ENCODE measurements around the gene CCDC120. TPM values are rescaled to one million over a fixed set of nuclear protein-coding genes. Genes with fewer than 3 reads are reported as not detected.
A peak's percentile ranks its signal among the peaks of the same experiment; 100 is the strongest.

CCDC120 gene
- total and polyA plus RNA-seq, 2 experiments from 2014 or later: 0.22 to 0.94 TPM

DNA sequence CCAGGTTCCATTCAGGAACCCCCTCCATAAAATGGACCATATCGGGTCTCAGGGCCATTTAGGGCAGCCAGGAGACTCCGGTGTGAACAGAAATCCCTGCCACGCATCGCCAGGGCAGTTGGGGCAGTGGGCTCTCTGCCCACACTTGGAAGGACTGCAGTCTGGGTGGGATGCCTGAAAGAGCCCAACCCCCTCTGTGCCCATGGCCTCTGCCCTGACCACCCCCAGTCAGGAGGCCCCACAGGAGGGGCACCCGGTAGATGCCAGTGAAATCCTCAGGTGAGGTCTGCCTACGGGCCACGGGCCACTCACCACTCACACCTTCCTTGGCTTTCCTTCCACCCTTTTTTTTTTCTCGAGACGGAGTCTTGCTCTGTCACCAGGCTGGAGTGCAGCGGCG, 10.2 kb downstream of the CCDC120 start:
- in situ Hi-C loops (cut with MboI): no loop called here
- TF ChIP-seq EZH2phosphoT487 (IDR thresholded peaks at IDR 0.05; ENCODE audit: insufficient read depth, low read depth) (no peak), EZH2 (IDR thresholded peaks at IDR 0.05; ENCODE audit: insufficient read depth, poor library complexity, severe bottlenecking) (no peak)
- WGBS, 2 experiments (ENCODE audit: low coverage in 1 of 2, low lambda C conversion rate in 2 of 2, missing lambda C conversion rate in 2 of 2): 96 to 97% methylated on average over 8 to 11 of the region's 11 CpGs

DNA sequence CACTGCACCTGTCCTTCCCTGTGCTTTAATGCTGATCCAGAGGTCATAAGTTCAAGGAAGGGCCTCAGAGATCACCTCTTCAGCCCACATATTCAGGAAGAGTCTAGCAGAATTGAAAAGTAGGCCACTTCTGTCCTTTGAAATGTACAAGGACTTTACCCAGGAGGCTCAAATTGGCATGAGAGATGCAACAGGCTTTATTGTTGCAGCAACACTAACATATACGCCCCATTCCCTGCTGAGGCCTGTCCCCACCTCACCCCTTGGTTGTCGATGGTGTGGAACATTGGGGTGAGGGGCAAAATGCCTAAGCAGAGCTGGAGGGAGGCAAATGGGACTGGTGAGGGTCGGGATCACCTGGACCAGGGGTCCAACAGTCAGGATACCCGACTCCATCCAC, 12.2 kb downstream of the CCDC120 start:
- 100% methylated on average over 4 of the region's 4 CpGs for WGBS, 2 experiments (ENCODE audit: low coverage in 1 of 2, low lambda C conversion rate in 2 of 2, missing lambda C conversion rate in 2 of 2)
- Histone ChIP-seq H3K9me2 (ENCODE audit: insufficient read depth) (no peaks in the 10 kb centered on the region), H3K9ac (no peak overlapping the region), H3K4me1 (ENCODE audit: insufficient read depth) (no peaks in the 10 kb centered on the region), H3K27ac (no peak overlapping the region), H4K20me1 (ENCODE audit: insufficient read depth) (no peaks in the 10 kb centered on the region), H3K36me3 (ENCODE audit: low read depth) (no peaks in the 10 kb centered on the region), H2AFZ (no peak overlapping the region), H3K4me2 (ENCODE audit: unreplicated experiment) (no peak overlapping the region), H3F3A (ENCODE audit: insufficient read depth) (no peaks in the 10 kb centered on the region), H3K27me3 (replicated peaks; ENCODE audit: insufficient read depth) (no peaks in the 10 kb centered on the region), H3K4me3 (no peak overlapping the region), H3K9me3 (ENCODE audit: low read depth) (no peaks in the 10 kb centered on the region), H3K79me2 (ENCODE audit: insufficient read depth) (peaks cover 20% of the 10 kb centered on the region)
- TF ChIP-seq EZH2phosphoT487 (IDR thresholded peaks at IDR 0.05; ENCODE audit: insufficient read depth, low read depth) (no peak), EZH2 (IDR thresholded peaks at IDR 0.05; ENCODE audit: insufficient read depth, poor library complexity, severe bottlenecking) (no peak)
- DNase-seq: no peak
- in situ Hi-C loops (cut with MboI): no loop called here

More for the DNA sequence above, 10.2 kb downstream of the CCDC120 start:
- no peaks in the 10 kb centered on the region for H3K9me2 ChIP-seq (ENCODE audit: insufficient read depth)
- no peaks in the 10 kb centered on the region for H3F3A ChIP-seq (ENCODE audit: insufficient read depth)
- no peak for DNase-seq
- H3K4me3 ChIP-seq: no peak overlapping the region
- H2AFZ ChIP-seq: no peak overlapping the region
- no peak overlapping the region for H3K27ac ChIP-seq
- H3K36me3 ChIP-seq (ENCODE audit: low read depth): no peaks in the 10 kb centered on the region
- no peaks in the 10 kb centered on the region for H3K27me3 ChIP-seq (replicated peaks; ENCODE audit: insufficient read depth)
- no peak overlapping the region for H3K9ac ChIP-seq
- H3K4me1 ChIP-seq (ENCODE audit: insufficient read depth): no peaks in the 10 kb centered on the region
- no peaks in the 10 kb centered on the region for H4K20me1 ChIP-seq (ENCODE audit: insufficient read depth)
- no peak overlapping the region for H3K4me2 ChIP-seq (ENCODE audit: unreplicated experiment)
- no peaks in the 10 kb centered on the region for H3K9me3 ChIP-seq (ENCODE audit: low read depth)
- peaks cover 20% of the 10 kb centered on the region for H3K79me2 ChIP-seq (ENCODE audit: insufficient read depth)

DNA sequence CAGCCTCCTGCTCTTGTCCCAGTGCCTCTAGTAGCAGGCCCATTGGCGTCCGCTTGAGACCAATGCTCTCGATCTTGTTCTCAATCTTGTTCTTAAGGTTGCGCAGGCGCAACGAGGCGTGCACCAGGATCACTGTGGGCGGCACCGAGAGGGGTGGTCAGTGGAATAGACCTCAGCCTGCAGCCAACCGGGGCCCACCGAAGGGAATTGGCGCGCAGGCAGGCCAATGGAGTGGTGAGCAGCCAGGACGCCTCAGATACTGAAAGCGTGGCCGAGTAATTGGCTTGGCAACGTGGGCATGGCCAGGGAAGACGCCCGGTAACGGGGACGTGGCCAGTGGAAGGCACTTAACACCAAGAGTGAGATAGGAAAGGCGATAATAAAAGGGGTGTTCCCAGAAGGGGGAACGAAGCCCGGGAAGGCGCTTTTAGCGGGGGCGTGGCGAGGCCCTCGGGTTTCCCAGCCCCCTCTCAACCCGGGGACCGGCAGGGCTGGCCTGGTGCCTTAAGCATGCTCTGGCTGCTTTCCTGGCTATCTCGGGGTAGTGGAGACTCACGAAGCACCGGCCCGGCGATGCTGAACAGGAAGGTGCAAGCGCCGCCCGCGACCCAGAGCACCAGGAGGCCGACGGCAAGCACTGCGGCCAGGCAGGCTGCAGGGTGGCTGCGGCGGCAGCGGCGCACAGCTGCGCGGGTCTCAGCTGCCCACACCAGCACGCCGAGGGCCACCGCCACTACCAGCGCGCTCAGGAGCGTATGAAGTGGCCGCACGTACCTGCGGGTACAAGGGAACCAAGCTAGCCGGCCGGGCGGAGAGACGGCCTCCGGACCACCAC, 13.3 kb downstream of the CCDC120 start:
- Histone ChIP-seq H3K4me3 (peak overlapping the region; percentile 94), H3F3A (ENCODE audit: insufficient read depth) (no peaks in the 10 kb centered on the region), H3K9me2 (ENCODE audit: insufficient read depth) (no peaks in the 10 kb centered on the region), H3K27me3 (replicated peaks; ENCODE audit: insufficient read depth) (no peaks in the 10 kb centered on the region), H3K9me3 (ENCODE audit: low read depth) (no peaks in the 10 kb centered on the region), H3K27ac (no peak overlapping the region), H3K79me2 (ENCODE audit: insufficient read depth) (peaks cover 20% of the 10 kb centered on the region), H3K4me2 (ENCODE audit: unreplicated experiment) (peak overlapping the region; percentile 88), H3K9ac (peak overlapping the region; percentile 83), H3K36me3 (ENCODE audit: low read depth) (no peaks in the 10 kb centered on the region; the same call in 1 of the 2 replicates), H2AFZ (no peak overlapping the region), H3K4me1 (ENCODE audit: insufficient read depth) (no peaks in the 10 kb centered on the region), H4K20me1 (ENCODE audit: insufficient read depth) (no peaks in the 10 kb centered on the region)
- no peak for TF ChIP-seq EZH2 (IDR thresholded peaks at IDR 0.05; ENCODE audit: insufficient read depth, poor library complexity, severe bottlenecking)
- TF ChIP-seq EZH2phosphoT487 (IDR thresholded peaks at IDR 0.05; ENCODE audit: insufficient read depth, low read depth): no peak
- in situ Hi-C loops (cut with MboI): no loop called here
- DNase-seq: peak; percentile 48
- 25 to 30% methylated on average over 21 to 25 of the region's 63 CpGs for WGBS, 2 experiments (ENCODE audit: low coverage in 1 of 2, low lambda C conversion rate in 2 of 2, missing lambda C conversion rate in 2 of 2)

DNA sequence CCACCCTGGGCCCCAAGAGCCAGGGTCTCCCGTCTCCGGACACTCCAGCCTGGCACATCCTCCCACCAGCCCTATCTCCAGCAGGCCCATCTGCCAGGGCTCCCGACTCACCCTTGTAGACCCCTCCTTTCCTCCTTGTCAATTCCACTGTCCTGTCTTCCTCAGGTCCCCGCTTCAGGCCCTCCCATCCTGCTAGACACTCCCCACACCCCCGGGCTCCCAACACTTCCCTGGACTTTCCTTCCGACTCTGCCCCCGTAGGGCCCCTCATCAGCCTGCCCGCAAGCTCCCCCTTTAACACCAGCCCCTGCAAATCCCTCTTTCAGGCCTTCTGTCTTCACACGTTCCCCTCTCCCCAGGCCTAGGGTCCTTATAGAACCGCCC, 13.9 kb downstream of the CCDC120 start:
- Histone ChIP-seq H3K9ac (peak overlapping the region; percentile 83), H3K4me2 (ENCODE audit: unreplicated experiment) (peak overlapping the region; percentile 88), H3K27me3 (replicated peaks; ENCODE audit: insufficient read depth) (no peaks in the 10 kb centered on the region), H3K36me3 (ENCODE audit: low read depth) (no peaks in the 10 kb centered on the region; the same call in 1 of the 2 replicates), H3K79me2 (ENCODE audit: insufficient read depth) (peaks cover 23% of the 10 kb centered on the region), H3K4me3 (peak overlapping the region; percentile 94), H2AFZ (no peak overlapping the region), H3K27ac (no peak overlapping the region), H3K9me3 (ENCODE audit: low read depth) (no peaks in the 10 kb centered on the region), H3K4me1 (ENCODE audit: insufficient read depth) (no peaks in the 10 kb centered on the region), H3F3A (ENCODE audit: insufficient read depth) (no peaks in the 10 kb centered on the region), H3K9me2 (ENCODE audit: insufficient read depth) (no peaks in the 10 kb centered on the region), H4K20me1 (ENCODE audit: insufficient read depth) (no peaks in the 10 kb centered on the region)
- no peak for TF ChIP-seq EZH2 (IDR thresholded peaks at IDR 0.05; ENCODE audit: insufficient read depth, poor library complexity, severe bottlenecking)
- no peak for TF ChIP-seq EZH2phosphoT487 (IDR thresholded peaks at IDR 0.05; ENCODE audit: insufficient read depth, low read depth)
- 2% methylated on average over 8 of the region's 10 CpGs; no CpG with 5 or more reads in 1 of the 2 experiments for WGBS, 2 experiments (ENCODE audit: low coverage in 1 of 2, low lambda C conversion rate in 2 of 2, missing lambda C conversion rate in 2 of 2)
- DNase-seq: peak; percentile 29
- in situ Hi-C loops (cut with MboI): no loop called here

Measured in GM23248 (cell line).